Non-pigmented ciliary epithelial cell (primary cell): Measurements from ENCODE around the gene NKX6-2.

ENCODE experiments used
- DNase-seq: peaks from one replicate; pipeline ENCODE4 v3.0.0-alpha.2; 2010; ENCODE audit warnings: low read depth

Gene NKX6-2

GRCh38 chr10:132735923-132736391 is 50.0 kb downstream of the NKX6-2 start:
- DNase-seq: no peak

GRCh38 chr10:132735341-132735775 is 50.6 kb downstream of the NKX6-2 start:
- no peak for DNase-seq

GRCh38 chr10:132733926-132734325 is 52.0 kb downstream of the NKX6-2 start:
- DNase-seq: no peak
